HepG2 (cell line): ENCODE measurements around the gene PPP1R18. TPM values are rescaled to one million over a fixed set of nuclear protein-coding genes. Genes with fewer than 3 reads are reported as not detected.

Experiments
- AHR ChIP-seq: IDR thresholded peaks from 2 replicates; pipeline ENCODE4 v1.6.1; 2018; ENCODE audit warnings: missing genetic modification reagents, missing compliant biosample characterization
- ARHGAP35 ChIP-seq: sonication (generic); formaldehyde crosslinking; IDR thresholded peaks from 2 replicates; pipeline ENCODE4 v1.9.0; 2022; ENCODE audit warnings: mild to moderate bottlenecking, inconsistent platforms, moderate library complexity, missing genetic modification reagents, borderline replicate concordance
- ESRRA ChIP-seq: sonication (generic); formaldehyde crosslinking; IDR thresholded peaks from 2 replicates; pipeline ENCODE4 v1.5.1; 2020; ENCODE audit warnings: mild to moderate bottlenecking, low read depth, missing genetic modification reagents
- EZH2 ChIP-seq: conservative IDR thresholded peaks from 2 replicates; pipeline ENCODE4 v1.6.1; 2012; ENCODE audit warnings: mild to moderate bottlenecking, low read depth, low read length, moderate library complexity
- NCOA5 ChIP-seq: sonication (generic); formaldehyde crosslinking; IDR thresholded peaks from 2 replicates; pipeline ENCODE4 v1.4.0; 2020; ENCODE audit warnings: missing genetic modification reagents
- SP1 ChIP-seq, 2 experiments: fragments of 450-650 bp in 1 of 2; sonication (generic) in 1 of 2; formaldehyde crosslinking in 1 of 2; IDR thresholded peaks; 2 replicates each; pipeline versions ENCODE4 v1.4.0 to v1.6.1; 2016 to 2020; ENCODE audit warnings: missing genetic modification reagents in 1 of 2
- TBX3 ChIP-seq: fragments of 450-650 bp; IDR thresholded peaks from 2 replicates; pipeline ENCODE4 v1.6.1; 2017; ENCODE audit warnings: antibody characterized with exemption, mild to moderate bottlenecking, inconsistent platforms, borderline replicate concordance
- ZBTB38 ChIP-seq: sonication (generic); formaldehyde crosslinking; IDR thresholded peaks from 2 replicates; pipeline ENCODE4 v1.5.1; 2020; ENCODE audit warnings: mild to moderate bottlenecking, missing genetic modification reagents
- ZNF484 ChIP-seq: sonication (generic); formaldehyde crosslinking; IDR thresholded peaks from 2 replicates; pipeline ENCODE4 v1.5.1; 2020; ENCODE audit warnings: mild to moderate bottlenecking, low read depth, missing genetic modification reagents, borderline replicate concordance
- ZNF780A ChIP-seq: sonication (generic); formaldehyde crosslinking; IDR thresholded peaks from 2 replicates; pipeline ENCODE4 v1.8.0; 2022; ENCODE audit warnings: mild to moderate bottlenecking, missing genetic modification reagents, moderate library complexity
- ZNF782 ChIP-seq: sonication (generic); formaldehyde crosslinking; IDR thresholded peaks from 2 replicates; pipeline ENCODE4 v1.4.0; 2020; ENCODE audit warnings: missing genetic modification reagents, mild to moderate bottlenecking, borderline replicate concordance
- polyA plus RNA-seq, 8 experiments: library from polyadenylated mRNA; depleted of rRNA in 3 of 8; stranded (reverse) in 7 of 8; unstranded in 1 of 8; fragments of >200 nt; fragmentation: Illumina TruSeq in 4 of 8; extraction: Trizol in 4 of 8; gene quantifications; 2 replicates each; pipeline versions ENCODE4 v1.2.1 to v1.2.3, GENCODE V29; 2011 to 2016; ENCODE audit warnings: low read depth in 4 of 8, missing spikeins in 1 of 8, mixed read lengths in 1 of 8; ENCODE audit not compliant: insufficient read depth in 1 of 8
- total RNA-seq, 5 experiments: library from RNA; depleted of rRNA; stranded (reverse); fragments of >200 nt; fragmentation: Illumina TruSeq; extraction: Trizol; gene quantifications; 2 replicates each; pipeline ENCODE4 v1.2.3, GENCODE V29; 2016; ENCODE audit warnings: low read depth in 1 of 5
- TF ChIP-seq, protein P1 (sequence below): sonication (generic); formaldehyde crosslinking; IDR thresholded peaks from 2 replicates; pipeline ENCODE4 v1.8.0; 2022; ENCODE audit warnings: missing genetic modification reagents, mild to moderate bottlenecking, borderline replicate concordance
- TF ChIP-seq, protein P2 (sequence below): sonication (generic); formaldehyde crosslinking; conservative IDR thresholded peaks from 2 replicates; pipeline ENCODE4 v1.8.1; 2023; ENCODE audit warnings: missing genetic modification reagents
- TF ChIP-seq, protein P3 (sequence below): IDR thresholded peaks from 2 replicates; pipeline ENCODE4 v1.6.1; 2016; ENCODE audit warnings: missing compliant biosample characterization, missing genetic modification reagents, borderline replicate concordance
- TF ChIP-seq, protein P4 (sequence below): fragments of 450-650 bp; IDR thresholded peaks from 2 replicates; pipeline ENCODE4 v1.6.1; 2016
- TF ChIP-seq, protein P5 (sequence below): sonication (generic); formaldehyde crosslinking; IDR thresholded peaks from 2 replicates; pipeline ENCODE4 v1.8.0; 2022; ENCODE audit warnings: mild to moderate bottlenecking, missing genetic modification reagents, borderline replicate concordance
- TF ChIP-seq, protein P6 (sequence below): sonication (generic); formaldehyde crosslinking; IDR thresholded peaks from 2 replicates; pipeline ENCODE4 v1.5.0; 2020; ENCODE audit warnings: missing genetic modification reagents

Gene PPP1R18
- total and polyA plus RNA-seq, 2 of the 13 experiments (the other 11 are each of a cell fraction or from before 2014, with no cell fraction given), result 4.9 to 9.2 TPM

DNA sequence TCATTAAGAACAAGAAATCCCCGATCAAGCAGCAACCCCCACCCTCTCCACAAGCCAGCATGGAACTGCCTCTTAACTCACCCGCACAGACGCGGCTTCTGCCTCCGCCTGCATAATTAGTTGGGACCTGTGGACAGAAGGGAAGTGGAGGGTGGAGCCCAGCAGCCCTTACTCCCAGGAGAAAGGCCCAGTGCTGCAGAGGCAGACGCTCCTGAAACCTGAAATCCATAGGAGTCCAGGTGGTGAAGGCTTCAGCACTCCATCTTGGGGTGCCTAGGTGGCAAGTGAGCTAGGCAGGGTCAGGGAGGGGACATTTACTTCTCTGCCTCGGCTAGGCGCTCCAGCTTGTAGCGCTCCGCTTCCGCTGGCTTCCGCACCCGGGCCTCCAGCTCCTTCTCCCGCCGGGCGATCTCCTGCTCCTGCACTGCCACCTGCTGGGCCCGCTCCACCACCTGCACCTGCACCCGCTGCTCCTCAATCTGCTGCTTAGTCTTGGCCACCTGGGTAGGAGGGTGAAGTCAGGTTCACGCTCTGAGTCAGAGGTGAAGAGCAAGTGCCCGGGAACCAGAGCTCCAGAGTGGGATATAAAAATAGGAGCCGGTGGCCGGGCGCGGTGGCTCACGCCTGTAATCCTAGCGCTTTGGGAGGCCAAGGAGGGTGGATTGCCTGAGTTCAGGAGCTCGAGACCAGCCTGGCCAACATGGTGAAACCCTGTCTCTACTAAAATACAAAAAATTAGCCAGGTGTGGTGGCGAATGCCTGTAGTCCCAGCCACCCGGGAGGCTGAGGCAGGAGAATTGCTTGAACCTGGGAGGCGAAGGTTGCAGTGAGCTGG lies 44.4 kb upstream of the PPP1R18 start (continued):
- TF ChIP-seq, protein P1, sequence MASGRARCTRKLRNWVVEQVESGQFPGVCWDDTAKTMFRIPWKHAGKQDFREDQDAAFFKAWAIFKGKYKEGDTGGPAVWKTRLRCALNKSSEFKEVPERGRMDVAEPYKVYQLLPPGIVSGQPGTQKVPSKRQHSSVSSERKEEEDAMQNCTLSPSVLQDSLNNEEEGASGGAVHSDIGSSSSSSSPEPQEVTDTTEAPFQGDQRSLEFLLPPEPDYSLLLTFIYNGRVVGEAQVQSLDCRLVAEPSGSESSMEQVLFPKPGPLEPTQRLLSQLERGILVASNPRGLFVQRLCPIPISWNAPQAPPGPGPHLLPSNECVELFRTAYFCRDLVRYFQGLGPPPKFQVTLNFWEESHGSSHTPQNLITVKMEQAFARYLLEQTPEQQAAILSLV (CRISPR knock-in tag), result no peak
- TF ChIP-seq ZNF782 (CRISPR knock-in tag) (no peak; the same call in 1 of the 2 replicates), ZNF780A (no peak), ESRRA (CRISPR knock-in tag) (no peak), NCOA5 (CRISPR knock-in tag) (no peak), ARHGAP35 (CRISPR knock-in tag) (no peak), ZBTB38 (CRISPR knock-in tag) (peak; percentile 100), TBX3 (no peak), SP1 (IDR thresholded peaks at IDR 0.05) (no peak), SP1 (CRISPR knock-in tag; IDR thresholded peaks at IDR 0.05) (no peak), EZH2 (no peak), AHR (CRISPR knock-in tag) (0 out of 2 replicates have a peak, but pooled peaks have one; percentile 37), ZNF484 (CRISPR knock-in tag) (no peak)
- TF ChIP-seq, protein P2, sequence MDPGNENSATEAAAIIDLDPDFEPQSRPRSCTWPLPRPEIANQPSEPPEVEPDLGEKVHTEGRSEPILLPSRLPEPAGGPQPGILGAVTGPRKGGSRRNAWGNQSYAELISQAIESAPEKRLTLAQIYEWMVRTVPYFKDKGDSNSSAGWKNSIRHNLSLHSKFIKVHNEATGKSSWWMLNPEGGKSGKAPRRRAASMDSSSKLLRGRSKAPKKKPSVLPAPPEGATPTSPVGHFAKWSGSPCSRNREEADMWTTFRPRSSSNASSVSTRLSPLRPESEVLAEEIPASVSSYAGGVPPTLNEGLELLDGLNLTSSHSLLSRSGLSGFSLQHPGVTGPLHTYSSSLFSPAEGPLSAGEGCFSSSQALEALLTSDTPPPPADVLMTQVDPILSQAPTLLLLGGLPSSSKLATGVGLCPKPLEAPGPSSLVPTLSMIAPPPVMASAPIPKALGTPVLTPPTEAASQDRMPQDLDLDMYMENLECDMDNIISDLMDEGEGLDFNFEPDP (CRISPR knock-in tag), result no peak
- TF ChIP-seq, protein P3, sequence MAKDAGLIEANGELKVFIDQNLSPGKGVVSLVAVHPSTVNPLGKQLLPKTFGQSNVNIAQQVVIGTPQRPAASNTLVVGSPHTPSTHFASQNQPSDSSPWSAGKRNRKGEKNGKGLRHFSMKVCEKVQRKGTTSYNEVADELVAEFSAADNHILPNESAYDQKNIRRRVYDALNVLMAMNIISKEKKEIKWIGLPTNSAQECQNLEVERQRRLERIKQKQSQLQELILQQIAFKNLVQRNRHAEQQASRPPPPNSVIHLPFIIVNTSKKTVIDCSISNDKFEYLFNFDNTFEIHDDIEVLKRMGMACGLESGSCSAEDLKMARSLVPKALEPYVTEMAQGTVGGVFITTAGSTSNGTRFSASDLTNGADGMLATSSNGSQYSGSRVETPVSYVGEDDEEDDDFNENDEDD (CRISPR knock-in tag), result peak; percentile 43; the same call in 1 of the 2 replicates
- TF ChIP-seq, protein P4, sequence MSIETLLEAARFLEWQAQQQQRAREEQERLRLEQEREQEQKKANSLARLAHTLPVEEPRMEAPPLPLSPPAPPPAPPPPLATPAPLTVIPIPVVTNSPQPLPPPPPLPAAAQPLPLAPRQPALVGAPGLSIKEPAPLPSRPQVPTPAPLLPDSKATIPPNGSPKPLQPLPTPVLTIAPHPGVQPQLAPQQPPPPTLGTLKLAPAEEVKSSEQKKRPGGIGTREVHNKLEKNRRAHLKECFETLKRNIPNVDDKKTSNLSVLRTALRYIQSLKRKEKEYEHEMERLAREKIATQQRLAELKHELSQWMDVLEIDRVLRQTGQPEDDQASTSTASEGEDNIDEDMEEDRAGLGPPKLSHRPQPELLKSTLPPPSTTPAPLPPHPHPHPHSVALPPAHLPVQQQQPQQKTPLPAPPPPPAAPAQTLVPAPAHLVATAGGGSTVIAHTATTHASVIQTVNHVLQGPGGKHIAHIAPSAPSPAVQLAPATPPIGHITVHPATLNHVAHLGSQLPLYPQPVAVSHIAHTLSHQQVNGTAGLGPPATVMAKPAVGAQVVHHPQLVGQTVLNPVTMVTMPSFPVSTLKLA, result 0 out of 2 replicates have a peak, but pooled peaks have one; percentile 17
- TF ChIP-seq, protein P5, sequence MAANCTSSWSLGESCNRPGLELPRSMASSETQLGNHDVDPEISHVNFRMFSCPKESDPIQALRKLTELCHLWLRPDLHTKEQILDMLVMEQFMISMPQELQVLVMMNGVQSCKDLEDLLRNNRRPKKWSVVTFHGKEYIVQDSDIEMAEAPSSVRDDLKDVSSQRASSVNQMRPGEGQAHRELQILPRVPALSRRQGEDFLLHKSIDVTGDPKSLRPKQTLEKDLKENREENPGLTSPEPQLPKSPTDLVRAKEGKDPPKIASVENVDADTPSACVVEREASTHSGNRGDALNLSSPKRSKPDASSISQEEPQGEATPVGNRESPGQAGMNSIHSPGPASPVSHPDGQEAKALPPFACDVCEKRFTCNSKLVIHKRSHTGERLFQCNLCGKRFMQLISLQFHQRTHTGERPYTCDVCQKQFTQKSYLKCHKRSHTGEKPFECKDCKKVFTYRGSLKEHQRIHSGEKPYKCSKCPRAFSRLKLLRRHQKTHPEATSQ (CRISPR knock-in tag), result no peak
- TF ChIP-seq, protein P6, sequence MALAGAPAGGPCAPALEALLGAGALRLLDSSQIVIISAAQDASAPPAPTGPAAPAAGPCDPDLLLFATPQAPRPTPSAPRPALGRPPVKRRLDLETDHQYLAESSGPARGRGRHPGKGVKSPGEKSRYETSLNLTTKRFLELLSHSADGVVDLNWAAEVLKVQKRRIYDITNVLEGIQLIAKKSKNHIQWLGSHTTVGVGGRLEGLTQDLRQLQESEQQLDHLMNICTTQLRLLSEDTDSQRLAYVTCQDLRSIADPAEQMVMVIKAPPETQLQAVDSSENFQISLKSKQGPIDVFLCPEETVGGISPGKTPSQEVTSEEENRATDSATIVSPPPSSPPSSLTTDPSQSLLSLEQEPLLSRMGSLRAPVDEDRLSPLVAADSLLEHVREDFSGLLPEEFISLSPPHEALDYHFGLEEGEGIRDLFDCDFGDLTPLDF (CRISPR knock-in tag), result no peak
